GM23338 (cell line): ENCODE measurements around the gene TNS3. TPM values are rescaled to one million over a fixed set of nuclear protein-coding genes. Genes with fewer than 3 reads are reported as not detected.

ENCODE experiments used
- ATAC-seq: fragments of 200-7000 bp; cut with Tn5 transposase; 3 replicates; pipeline ENCODE4 v1.9.1; 2020
- DNase-seq: peaks from one replicate; pipeline ENCODE4 v3.0.0-alpha.2; 2015; ENCODE audit warnings: low spot score
- H2AFZ ChIP-seq: fragments of 200-600 bp; sonication (generic); 2 replicates; pipeline ENCODE4 v1.8.0; 2016; ENCODE audit warnings: antibody characterized with exemption, mild to moderate bottlenecking, moderate library complexity
- H3F3A ChIP-seq: fragments of 200-600 bp; sonication (generic); replicated peaks from 2 replicates; pipeline ENCODE4 v1.8.0; 2017; ENCODE audit warnings: antibody characterized with exemption, mixed run types, low read depth
- H3K27ac ChIP-seq: fragments of 200-600 bp; sonication (generic); 2 replicates; pipeline ENCODE4 v1.6.1; 2016; ENCODE audit warnings: low read depth
- H3K27me3 ChIP-seq: fragments of 200-600 bp; sonication (generic); 2 replicates; pipeline ENCODE4 v1.8.0; 2016; ENCODE audit warnings: mild to moderate bottlenecking, mixed run types, moderate library complexity; ENCODE audit not compliant: insufficient read depth
- H3K36me3 ChIP-seq: fragments of 200-600 bp; sonication (generic); 2 replicates; pipeline ENCODE4 v1.8.0; 2016; ENCODE audit warnings: mild to moderate bottlenecking; ENCODE audit not compliant: insufficient read depth
- H3K4me1 ChIP-seq: fragments of 200-600 bp; sonication (generic); 2 replicates; pipeline ENCODE4 v1.8.0; 2016; ENCODE audit warnings: mild to moderate bottlenecking, moderate library complexity; ENCODE audit not compliant: insufficient read depth
- H3K4me2 ChIP-seq: fragments of 200-600 bp; sonication (generic); 2 replicates; pipeline ENCODE4 v1.7.1; 2017; ENCODE audit warnings: mixed run types
- H3K4me3 ChIP-seq: fragments of 200-600 bp; sonication (generic); 2 replicates; pipeline ENCODE4 v1.6.1; 2016; ENCODE audit warnings: mixed run types
- H3K79me2 ChIP-seq: fragments of 200-600 bp; sonication (generic); replicated peaks from 2 replicates; pipeline ENCODE4 v1.8.0; 2017; ENCODE audit warnings: mild to moderate bottlenecking; ENCODE audit not compliant: insufficient read depth
- H3K9me2 ChIP-seq: fragments of 200-600 bp; sonication (generic); 2 replicates; pipeline ENCODE4 v1.8.0; 2017; ENCODE audit not compliant: insufficient read depth
- H4K20me1 ChIP-seq: fragments of 200-600 bp; sonication (generic); replicated peaks from 2 replicates; pipeline ENCODE4 v1.8.0; 2017; ENCODE audit warnings: mild to moderate bottlenecking; ENCODE audit not compliant: insufficient read depth
- H3K27ac Mint-ChIP-seq: 2 replicates; pipeline ENCODE4 v1.8.0; 2020; ENCODE audit warnings: inconsistent platforms, mild to moderate bottlenecking, moderate library complexity, mixed read lengths
- H3K27me3 Mint-ChIP-seq: 3 replicates; pipeline ENCODE4 v1.8.0; 2022; ENCODE audit warnings: low read depth, mild to moderate bottlenecking, moderate library complexity, mixed read lengths, inconsistent platforms; ENCODE audit not compliant: insufficient read depth, poor library complexity
- H3K36me3 Mint-ChIP-seq: 3 replicates; pipeline ENCODE4 v1.8.0; 2021; ENCODE audit warnings: low read depth, mild to moderate bottlenecking, inconsistent platforms, moderate library complexity, mixed read lengths
- H3K4me1 Mint-ChIP-seq: 3 replicates; pipeline ENCODE4 v1.8.0; 2020; ENCODE audit warnings: mild to moderate bottlenecking, inconsistent platforms, mixed read lengths
- H3K4me3 Mint-ChIP-seq: 3 replicates; pipeline ENCODE4 v1.8.0; 2021; ENCODE audit warnings: moderate library complexity, mild to moderate bottlenecking, inconsistent platforms, mixed read lengths
- H3K9me3 Mint-ChIP-seq: 3 replicates; pipeline ENCODE4 v1.8.0; 2020; ENCODE audit warnings: moderate library complexity, mild to moderate bottlenecking, inconsistent platforms, mixed read lengths
- EZH2phosphoT487 ChIP-seq: fragments of 200-600 bp; sonication (generic); IDR thresholded peaks from one replicate; pipeline ENCODE4 v1.8.1; 2018; ENCODE audit warnings: antibody characterized with exemption; ENCODE audit not compliant: unreplicated experiment
- polyA plus RNA-seq: library from polyadenylated mRNA; unstranded; fragments of >200 nt; fragmentation: Nextera tagmentation; extraction: Ambion mirVana; gene quantifications from 2 replicates; pipeline ENCODE4 v1.2.1, GENCODE V29; 2016
- total RNA-seq: library from RNA; depleted of rRNA; stranded (reverse); fragments of >200 nt; shearing (Covaris generic); gene quantifications from 2 replicates; pipeline ENCODE4 v1.2.3, GENCODE V29; 2014
- TF ChIP-seq, protein P1 (sequence below), 2 experiments: fragments of 200-600 bp in 1 of 2; sonication (generic) in 1 of 2; conservative IDR thresholded peaks; 2 replicates each; pipeline versions ENCODE4 v1.5.1 to v1.6.1; 2016 to 2017; ENCODE audit warnings: antibody characterized with exemption in 2 of 2, low read depth in 2 of 2, mild to moderate bottlenecking in 2 of 2, moderate library complexity in 1 of 2
- TF ChIP-seq, protein P2 (sequence below): fragments of 250-450 bp; sonication (Bioruptor Pico); IDR thresholded peaks from 2 replicates; pipeline ENCODE4 v1.5.0; 2020; ENCODE audit warnings: mild to moderate bottlenecking, moderate library complexity

The TNS3 gene
- total and polyA plus RNA-seq, 2 experiments from 2014 or later = 6.2 to 28.7 TPM

DNA sequence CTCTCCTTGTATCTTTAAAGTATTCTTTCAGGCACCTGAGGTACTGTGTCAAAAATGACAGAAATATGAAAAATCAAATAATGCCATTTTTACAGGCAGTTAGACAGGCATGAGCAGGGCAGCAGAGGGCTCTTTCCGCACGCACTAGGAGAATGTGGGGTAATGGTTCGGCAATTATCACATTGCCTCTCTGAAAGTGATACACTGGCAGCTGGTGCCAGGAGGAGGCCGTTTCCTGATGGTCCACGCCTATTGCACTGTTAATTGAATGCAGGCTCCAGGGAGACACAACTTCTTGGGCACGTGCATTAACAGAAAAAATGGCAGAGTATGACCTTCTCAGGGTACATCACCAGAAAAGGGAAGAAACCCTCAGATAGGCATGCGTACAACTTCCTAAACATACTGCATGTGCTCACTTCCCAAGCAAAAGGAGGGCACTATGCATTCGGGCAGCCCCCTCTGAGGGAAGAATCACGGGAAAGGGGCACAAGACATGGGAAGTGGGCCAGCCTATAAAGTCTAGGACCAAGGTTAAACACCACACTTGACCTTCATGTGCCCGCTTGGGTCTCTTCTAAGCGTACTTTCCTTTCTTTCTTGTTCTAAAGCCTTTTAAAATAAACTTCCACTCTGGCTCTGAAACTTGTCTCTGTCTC is 161.7 kb downstream of the TNS3 start:
- H3K36me3 ChIP-seq = no peaks in the 10 kb centered on the region; the same call in 1 of the 2 replicates
- TF ChIP-seq, protein P1, sequence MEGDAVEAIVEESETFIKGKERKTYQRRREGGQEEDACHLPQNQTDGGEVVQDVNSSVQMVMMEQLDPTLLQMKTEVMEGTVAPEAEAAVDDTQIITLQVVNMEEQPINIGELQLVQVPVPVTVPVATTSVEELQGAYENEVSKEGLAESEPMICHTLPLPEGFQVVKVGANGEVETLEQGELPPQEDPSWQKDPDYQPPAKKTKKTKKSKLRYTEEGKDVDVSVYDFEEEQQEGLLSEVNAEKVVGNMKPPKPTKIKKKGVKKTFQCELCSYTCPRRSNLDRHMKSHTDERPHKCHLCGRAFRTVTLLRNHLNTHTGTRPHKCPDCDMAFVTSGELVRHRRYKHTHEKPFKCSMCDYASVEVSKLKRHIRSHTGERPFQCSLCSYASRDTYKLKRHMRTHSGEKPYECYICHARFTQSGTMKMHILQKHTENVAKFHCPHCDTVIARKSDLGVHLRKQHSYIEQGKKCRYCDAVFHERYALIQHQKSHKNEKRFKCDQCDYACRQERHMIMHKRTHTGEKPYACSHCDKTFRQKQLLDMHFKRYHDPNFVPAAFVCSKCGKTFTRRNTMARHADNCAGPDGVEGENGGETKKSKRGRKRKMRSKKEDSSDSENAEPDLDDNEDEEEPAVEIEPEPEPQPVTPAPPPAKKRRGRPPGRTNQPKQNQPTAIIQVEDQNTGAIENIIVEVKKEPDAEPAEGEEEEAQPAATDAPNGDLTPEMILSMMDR (conservative IDR thresholded peaks at IDR 0.05; ENCODE audit: low read depth in 2 of 2) = no peak
- TF ChIP-seq, protein P2, sequence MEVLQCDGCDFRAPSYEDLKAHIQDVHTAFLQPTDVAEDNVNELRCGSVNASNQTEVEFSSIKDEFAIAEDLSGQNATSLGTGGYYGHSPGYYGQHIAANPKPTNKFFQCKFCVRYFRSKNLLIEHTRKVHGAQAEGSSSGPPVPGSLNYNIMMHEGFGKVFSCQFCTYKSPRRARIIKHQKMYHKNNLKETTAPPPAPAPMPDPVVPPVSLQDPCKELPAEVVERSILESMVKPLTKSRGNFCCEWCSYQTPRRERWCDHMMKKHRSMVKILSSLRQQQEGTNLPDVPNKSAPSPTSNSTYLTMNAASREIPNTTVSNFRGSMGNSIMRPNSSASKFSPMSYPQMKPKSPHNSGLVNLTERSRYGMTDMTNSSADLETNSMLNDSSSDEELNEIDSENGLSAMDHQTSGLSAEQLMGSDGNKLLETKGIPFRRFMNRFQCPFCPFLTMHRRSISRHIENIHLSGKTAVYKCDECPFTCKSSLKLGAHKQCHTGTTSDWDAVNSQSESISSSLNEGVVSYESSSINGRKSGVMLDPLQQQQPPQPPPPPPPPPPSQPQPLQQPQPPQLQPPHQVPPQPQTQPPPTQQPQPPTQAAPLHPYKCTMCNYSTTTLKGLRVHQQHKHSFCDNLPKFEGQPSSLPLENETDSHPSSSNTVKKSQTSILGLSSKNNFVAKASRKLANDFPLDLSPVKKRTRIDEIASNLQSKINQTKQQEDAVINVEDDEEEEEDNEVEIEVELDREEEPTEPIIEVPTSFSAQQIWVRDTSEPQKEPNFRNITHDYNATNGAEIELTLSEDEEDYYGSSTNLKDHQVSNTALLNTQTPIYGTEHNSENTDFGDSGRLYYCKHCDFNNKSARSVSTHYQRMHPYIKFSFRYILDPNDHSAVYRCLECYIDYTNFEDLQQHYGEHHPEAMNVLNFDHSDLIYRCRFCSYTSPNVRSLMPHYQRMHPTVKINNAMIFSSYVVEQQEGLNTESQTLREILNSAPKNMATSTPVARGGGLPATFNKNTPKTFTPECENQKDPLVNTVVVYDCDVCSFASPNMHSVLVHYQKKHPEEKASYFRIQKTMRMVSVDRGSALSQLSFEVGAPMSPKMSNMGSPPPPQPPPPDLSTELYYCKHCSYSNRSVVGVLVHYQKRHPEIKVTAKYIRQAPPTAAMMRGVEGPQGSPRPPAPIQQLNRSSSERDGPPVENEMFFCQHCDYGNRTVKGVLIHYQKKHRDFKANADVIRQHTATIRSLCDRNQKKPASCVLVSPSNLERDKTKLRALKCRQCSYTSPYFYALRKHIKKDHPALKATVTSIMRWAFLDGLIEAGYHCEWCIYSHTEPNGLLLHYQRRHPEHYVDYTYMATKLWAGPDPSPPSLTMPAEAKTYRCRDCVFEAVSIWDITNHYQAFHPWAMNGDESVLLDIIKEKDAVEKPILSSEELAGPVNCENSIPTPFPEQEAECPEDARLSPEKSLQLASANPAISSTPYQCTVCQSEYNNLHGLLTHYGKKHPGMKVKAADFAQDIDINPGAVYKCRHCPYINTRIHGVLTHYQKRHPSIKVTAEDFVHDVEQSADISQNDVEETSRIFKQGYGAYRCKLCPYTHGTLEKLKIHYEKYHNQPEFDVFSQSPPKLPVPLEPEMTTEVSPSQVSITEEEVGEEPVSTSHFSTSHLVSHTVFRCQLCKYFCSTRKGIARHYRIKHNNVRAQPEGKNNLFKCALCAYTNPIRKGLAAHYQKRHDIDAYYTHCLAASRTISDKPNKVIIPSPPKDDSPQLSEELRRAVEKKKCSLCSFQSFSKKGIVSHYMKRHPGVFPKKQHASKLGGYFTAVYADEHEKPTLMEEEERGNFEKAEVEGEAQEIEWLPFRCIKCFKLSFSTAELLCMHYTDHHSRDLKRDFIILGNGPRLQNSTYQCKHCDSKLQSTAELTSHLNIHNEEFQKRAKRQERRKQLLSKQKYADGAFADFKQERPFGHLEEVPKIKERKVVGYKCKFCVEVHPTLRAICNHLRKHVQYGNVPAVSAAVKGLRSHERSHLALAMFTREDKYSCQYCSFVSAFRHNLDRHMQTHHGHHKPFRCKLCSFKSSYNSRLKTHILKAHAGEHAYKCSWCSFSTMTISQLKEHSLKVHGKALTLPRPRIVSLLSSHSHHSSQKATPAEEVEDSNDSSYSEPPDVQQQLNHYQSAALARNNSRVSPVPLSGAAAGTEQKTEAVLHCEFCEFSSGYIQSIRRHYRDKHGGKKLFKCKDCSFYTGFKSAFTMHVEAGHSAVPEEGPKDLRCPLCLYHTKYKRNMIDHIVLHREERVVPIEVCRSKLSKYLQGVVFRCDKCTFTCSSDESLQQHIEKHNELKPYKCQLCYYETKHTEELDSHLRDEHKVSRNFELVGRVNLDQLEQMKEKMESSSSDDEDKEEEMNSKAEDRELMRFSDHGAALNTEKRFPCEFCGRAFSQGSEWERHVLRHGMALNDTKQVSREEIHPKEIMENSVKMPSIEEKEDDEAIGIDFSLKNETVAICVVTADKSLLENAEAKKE (CRISPR knock-in tag) = no peak
- TF ChIP-seq EZH2phosphoT487 = no peak
- Mint-ChIP-seq H3K4me3 (no peak overlapping the region), H3K27me3 (no peaks in the 10 kb centered on the region), H3K36me3 (peaks cover 20% of the 10 kb centered on the region), H3K4me1 (peaks cover 10% of the 10 kb centered on the region), H3K9me3 (no peaks in the 10 kb centered on the region; the same call in 2 of the 3 replicates), H3K27ac (no peak overlapping the region)
- no peak overlapping the region for H2AFZ ChIP-seq
- no peaks in the 10 kb centered on the region for H3F3A ChIP-seq
- H3K4me3 ChIP-seq = no peak overlapping the region
- no peak overlapping the region for H3K27ac ChIP-seq
- H3K27me3 ChIP-seq = no peaks in the 10 kb centered on the region
- no peaks in the 10 kb centered on the region for H3K9me2 ChIP-seq
- ATAC-seq = no peak
- H3K4me2 ChIP-seq = no peak overlapping the region
- 0 out of 2 replicates have a peak, but pooled peaks cover 2% of the 10 kb centered on the region for H4K20me1 ChIP-seq
- H3K79me2 ChIP-seq = no peaks in the 10 kb centered on the region
- H3K4me1 ChIP-seq = peaks cover 5% of the 10 kb centered on the region; the same call in 1 of the 2 replicates
- DNase-seq = no peak
